ENCODE measurements around the gene HNRNPF.

HNRNPF gene

GRCh38 chr10:43403911-43404703 is 4.9 kb downstream of the HNRNPF start:
- ChIA-PET CTCF (interaction anchor here (0.9 kb wide), 1 partner anchor 13 kb away, joined by 3 read pairs; no protein-coding TSS in a partner anchor), POLR2A (no interaction called here)
- TF ChIP-seq, protein P1, sequence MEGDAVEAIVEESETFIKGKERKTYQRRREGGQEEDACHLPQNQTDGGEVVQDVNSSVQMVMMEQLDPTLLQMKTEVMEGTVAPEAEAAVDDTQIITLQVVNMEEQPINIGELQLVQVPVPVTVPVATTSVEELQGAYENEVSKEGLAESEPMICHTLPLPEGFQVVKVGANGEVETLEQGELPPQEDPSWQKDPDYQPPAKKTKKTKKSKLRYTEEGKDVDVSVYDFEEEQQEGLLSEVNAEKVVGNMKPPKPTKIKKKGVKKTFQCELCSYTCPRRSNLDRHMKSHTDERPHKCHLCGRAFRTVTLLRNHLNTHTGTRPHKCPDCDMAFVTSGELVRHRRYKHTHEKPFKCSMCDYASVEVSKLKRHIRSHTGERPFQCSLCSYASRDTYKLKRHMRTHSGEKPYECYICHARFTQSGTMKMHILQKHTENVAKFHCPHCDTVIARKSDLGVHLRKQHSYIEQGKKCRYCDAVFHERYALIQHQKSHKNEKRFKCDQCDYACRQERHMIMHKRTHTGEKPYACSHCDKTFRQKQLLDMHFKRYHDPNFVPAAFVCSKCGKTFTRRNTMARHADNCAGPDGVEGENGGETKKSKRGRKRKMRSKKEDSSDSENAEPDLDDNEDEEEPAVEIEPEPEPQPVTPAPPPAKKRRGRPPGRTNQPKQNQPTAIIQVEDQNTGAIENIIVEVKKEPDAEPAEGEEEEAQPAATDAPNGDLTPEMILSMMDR (IDR thresholded peaks at IDR 0.05; ENCODE audit: control extremely low read depth, extremely low read depth, low read depth, missing control alignments), result no peak
- no peak for DNase-seq (ENCODE audit: extremely low spot score)

GRCh38 chr10:43402880-43403452 is 6.0 kb downstream of the HNRNPF start:
- ChIA-PET POLR2A (no interaction called here), CTCF (interaction anchor here (0.9 kb wide), 1 partner anchor 12 kb away, joined by 3 read pairs; no protein-coding TSS in a partner anchor)
- TF ChIP-seq, protein P1 (IDR thresholded peaks at IDR 0.05; ENCODE audit: control extremely low read depth, extremely low read depth, low read depth, missing control alignments), result no peak
- DNase-seq (ENCODE audit: extremely low spot score), result no peak

DNA sequence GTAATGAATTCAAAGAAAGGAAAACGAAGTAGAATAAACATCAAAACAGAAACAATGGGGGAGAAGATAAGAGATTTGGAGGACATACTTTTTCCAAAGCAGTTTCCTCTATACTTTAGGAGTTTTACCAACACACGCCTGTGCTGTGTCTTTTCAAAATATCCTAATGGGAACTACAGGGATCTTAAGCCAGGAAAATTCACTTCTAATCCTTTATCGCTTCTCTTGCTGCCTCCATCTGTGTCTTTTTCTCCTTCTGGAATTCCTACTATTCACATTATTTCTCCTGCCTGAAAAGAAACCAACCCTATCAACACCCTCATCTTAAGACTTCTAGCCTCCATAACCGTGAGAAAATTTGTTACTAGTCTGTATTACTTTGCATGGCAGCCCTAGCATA is 6.8 kb downstream of the HNRNPF start:
- TF ChIP-seq, protein P1 (IDR thresholded peaks at IDR 0.05; ENCODE audit: control extremely low read depth, extremely low read depth, low read depth, missing control alignments), result no peak
- no peak for DNase-seq (ENCODE audit: extremely low spot score)
- ChIA-PET CTCF (interaction anchor here (1.5 kb wide), 1 partner anchor 53 kb away, joined by 4 read pairs; no protein-coding TSS in a partner anchor), POLR2A (no interaction called here)

DNA sequence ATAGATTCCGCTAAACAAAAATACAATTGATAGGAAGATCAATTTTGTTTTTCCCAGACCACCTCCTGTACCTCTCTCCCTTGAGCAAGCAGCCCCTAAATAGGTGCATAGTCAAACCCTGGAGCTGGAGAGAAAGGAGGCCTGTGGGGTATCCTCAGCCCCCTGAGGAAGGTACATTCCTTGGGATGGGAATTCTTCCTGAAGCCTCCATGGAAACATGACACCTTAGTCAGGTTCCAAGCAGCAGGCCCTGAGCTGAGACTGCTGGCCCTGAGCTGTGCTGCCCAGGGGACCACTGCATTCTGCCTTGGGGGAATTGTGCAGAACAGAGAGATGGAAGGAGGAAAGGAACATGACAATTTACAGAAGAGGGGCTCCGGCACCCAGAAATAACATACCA is 7.4 kb downstream of the HNRNPF start:
- no peak for DNase-seq (ENCODE audit: extremely low spot score)
- CTCF ChIA-PET, result interaction anchor here (1.1 to 1.9 kb wide), 3 partner anchors 9 to 53 kb away, joined by 3 to 6 read pairs (median 4); no protein-coding TSS in a partner anchor
- TF ChIP-seq, protein P1 (IDR thresholded peaks at IDR 0.05; ENCODE audit: control extremely low read depth, extremely low read depth, low read depth, missing control alignments), result no peak
- POLR2A ChIA-PET, result no interaction called here

DNA sequence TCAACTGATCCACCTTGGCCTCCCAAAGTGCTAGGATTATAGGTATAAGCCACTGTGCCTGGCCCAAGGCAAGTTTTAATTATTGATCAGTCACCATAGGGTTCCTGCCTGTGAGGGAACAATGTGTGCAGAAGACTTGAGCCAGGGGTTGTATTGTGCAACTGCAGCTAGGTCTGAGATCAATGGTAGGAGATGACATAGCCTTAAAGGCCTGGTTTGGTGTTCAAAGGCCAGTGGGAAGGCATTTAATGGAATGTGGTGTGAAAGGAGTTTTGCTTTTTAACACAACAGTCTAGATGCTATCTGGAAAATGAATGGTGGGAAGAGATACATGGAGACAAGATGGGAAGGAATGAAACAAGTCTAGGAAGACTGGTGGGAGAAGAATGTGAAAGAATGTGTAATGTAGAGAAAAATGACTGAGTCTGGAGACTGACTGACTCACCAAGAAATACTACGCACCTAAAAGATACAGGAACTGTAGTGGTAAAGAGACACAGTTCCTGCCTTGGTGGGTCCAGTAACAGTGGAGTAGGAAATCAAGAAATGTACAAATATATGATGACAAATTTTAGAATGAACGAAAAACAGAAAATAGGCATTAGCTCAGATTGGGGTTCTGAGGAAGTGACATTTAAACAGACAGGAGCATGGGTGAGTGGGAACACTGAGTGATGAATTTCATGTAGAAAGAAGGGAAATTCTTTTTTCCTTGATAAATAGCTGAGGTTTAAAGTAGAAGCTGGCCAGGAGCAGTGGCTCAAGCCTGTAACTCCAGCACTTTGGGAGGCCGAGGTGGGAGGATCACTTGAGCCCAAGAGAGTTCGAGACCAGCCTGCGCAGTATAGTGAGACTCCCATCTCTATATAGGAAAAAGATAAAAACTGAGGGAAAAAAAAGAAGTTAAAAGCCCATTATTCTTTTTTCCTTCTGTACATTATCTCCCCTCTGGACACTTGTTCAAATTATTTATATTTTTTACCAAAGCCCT is 9.4 kb downstream of the HNRNPF start:
- TF ChIP-seq, protein P1 (IDR thresholded peaks at IDR 0.05; ENCODE audit: control extremely low read depth, extremely low read depth, low read depth, missing control alignments), result no peak
- ChIA-PET POLR2A (no interaction called here), CTCF (interaction anchor here (1.0 to 1.9 kb wide), 2 partner anchors 11 to 54 kb away, joined by 3 to 6 read pairs; no protein-coding TSS in a partner anchor)
- DNase-seq (ENCODE audit: extremely low spot score), result no peak

DNA sequence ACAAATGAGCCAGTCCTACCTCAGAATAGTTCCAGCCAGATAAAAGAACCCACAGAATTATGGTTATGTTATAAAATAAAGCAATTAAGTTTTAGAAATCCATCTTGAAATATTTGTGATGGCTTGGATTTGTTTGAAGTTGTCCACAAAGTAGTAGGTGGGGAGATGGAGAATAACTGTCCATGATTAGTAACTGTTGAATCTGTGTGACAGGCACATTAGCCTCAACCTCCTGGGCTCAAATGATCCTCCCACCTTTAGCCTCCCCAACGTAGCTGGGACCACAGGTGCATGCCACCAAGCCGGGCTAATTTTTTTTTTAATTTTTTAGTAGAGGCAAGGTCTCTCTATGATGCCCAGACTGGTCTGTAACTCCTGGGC is 10.1 kb downstream of the HNRNPF start:
- ChIA-PET POLR2A (interaction anchor here (0.7 kb wide), 1 partner anchor 9 kb away, joined by 5 read pairs; no protein-coding TSS in a partner anchor), CTCF (no interaction called here)
- TF ChIP-seq, protein P1 (IDR thresholded peaks at IDR 0.05; ENCODE audit: control extremely low read depth, extremely low read depth, low read depth, missing control alignments), result no peak
- DNase-seq (ENCODE audit: extremely low spot score), result no peak
